Heart right ventricle (tissue), 16 donors: ENCODE results near the gene PSMG3. TPM values are rescaled to one million over a fixed set of nuclear protein-coding genes. Genes with fewer than 3 reads are reported as not detected.

Experiments used
- ATAC-seq, 8 donors: fragments of 200-7000 bp; cut with Tn5 transposase; one replicate each; pipeline ENCODE4 v1.9.1; 2020; ENCODE audit warnings: mild to moderate bottlenecking in 8 of 8, moderate library complexity in 8 of 8, moderate number of reproducible peaks in 1 of 8
- DNase-seq, 2 donors: peaks; one replicate each; pipeline ENCODE4 v3.0.0-alpha.2; 2020
- H3K27ac ChIP-seq, 10 donors: fragments of 200-600 bp; sonication (generic) in 2 of 10; one replicate each; pipeline versions ENCODE4 v1.5.0 to v1.8.0; 2020 to 2022; ENCODE audit warnings: mild to moderate bottlenecking in 3 of 10
- H3K27me3 ChIP-seq, 7 donors: fragments of 200-600 bp; one replicate each; pipeline ENCODE4 v1.8.0; 2021 to 2022; ENCODE audit warnings: mild to moderate bottlenecking in 2 of 7
- H3K36me3 ChIP-seq, 9 donors: fragments of 200-600 bp; sonication (generic) in 1 of 9; one replicate each; pipeline versions ENCODE4 v1.5.0 to v1.8.0; 2020 to 2022; ENCODE audit warnings: mild to moderate bottlenecking in 2 of 9
- H3K4me1 ChIP-seq, 9 donors: fragments of 200-600 bp; sonication (generic) in 1 of 9; one replicate each; pipeline versions ENCODE4 v1.5.0 to v1.8.0; 2020 to 2022; ENCODE audit warnings: mild to moderate bottlenecking in 4 of 9
- H3K4me3 ChIP-seq, 10 donors: fragments of 200-600 bp; sonication (generic) in 2 of 10; one replicate each; pipeline versions ENCODE4 v1.5.0 to v1.8.0; 2020 to 2022; ENCODE audit warnings: mild to moderate bottlenecking in 7 of 10, moderate library complexity in 2 of 10
- H3K9me3 ChIP-seq, 11 donors: fragments of 200-600 bp in 10 of 11; sonication (generic) in 2 of 11; one replicate each; pipeline versions ENCODE4 v1.5.0 to v1.8.0; 2013 to 2022; ENCODE audit warnings: mild to moderate bottlenecking in 2 of 11, control low read depth in 1 of 11, moderate library complexity in 1 of 11
- CTCF ChIP-seq, 9 donors: fragments of 200-600 bp; sonication (generic) in 2 of 9; IDR thresholded peaks; one replicate each; pipeline versions ENCODE4 v1.5.0 to v1.8.0; 2021 to 2022; ENCODE audit warnings: antibody characterized with exemption in 9 of 9, mild to moderate bottlenecking in 5 of 9, moderate library complexity in 1 of 9
- WGBS, 2 donors: extraction: QIAGEN DNeasy Blood & Tissue Kit; methylation state at CpG; one replicate each; pipeline ENCODE4 v1.1.7; 2013; ENCODE audit warnings: inconsistent platforms in 1 of 2; 5-methylcytosine and 5-hydroxymethylcytosine counted together
- intact Hi-C, 10 donors: fragments of 100-400 bp; cut with DNase I; formaldehyde crosslinking; loops; one replicate each; pipeline versions ENCODE4 v1.11.1 to v1.14.2; 2022
- polyA plus RNA-seq, 2 donors: library from polyadenylated mRNA; stranded (reverse); fragments of 200-250 nt; gene quantifications; one replicate each; pipeline ENCODE4 v1.2.3, GENCODE V29; 2013
- total RNA-seq, 10 donors: library from RNA; stranded (reverse); fragmentation: NEBNext Ultra II Directional in 3 of 10; extraction: Animal tissue kit (Norgen Biotek cat#: 25700) in 3 of 10; gene quantifications; one replicate each; pipeline versions ENCODE4 v1.2.1 to v1.2.4, GENCODE V29; 2021 to 2023
- donor health status: Arrhythmogenic right ventricular cardiomyopathy.
- donor health status: ischemic (EF 13 %, LVEDD 7.1; RV severe dilation, severe dysfunction).
- donor health status: healthy with polysubstance abuse.
- donor health status: DM: no; HTN: yes; CAD: no.
- donor health status: DM: no; HTN: no; CAD: no.
- donor health status: ischemic (EF 25% LVEDD 6.9; RV normal size, moderate dysfunction).
- donor health status: ischemic (EF 25% LVEDD 5.7; RV mildly dilated, moderate dysfunction).
- donor health status: healthy.
- donor health status: DM: yes; HTN: yes; CAD: no.
- donor health status: Ischemic cardiomyopathy.
- donor health status: ischemic (EF 35%, LVEDD 5.7; RV mildly dilated, moderate dysfunction).
- donor health status: nonischemic (EF 11% LVEDD 7.7; RV severe dilation, severe dysfunction).
- donor health status: DM: yes; HTN: yes; CAD: no.
- donor health status: PGD.
- donor health status: ischemic (EF 29% LVEDD 5.4; RV normal size, mild dysfunction).
- donor health status: nonischemic (EF 23%, LVEDD 6.1; RV moderate dilation, normal function).

The PSMG3 gene
- total and polyA plus RNA-seq, 12 donors: 7.3 to 45.7 (median 12.0) TPM

- Histone ChIP-seq H3K9me3 (no peaks in the 10 kb centered on the region), H3K4me1 (peaks cover 17 to 59% (median 37%) of the 10 kb centered on the region in 9 donors), H3K4me3 (no peak overlapping the region), H3K36me3 (peaks cover 0 to 79% (median 23%) of the 10 kb centered on the region in 9 donors), H3K27me3 (no peaks in the 10 kb centered on the region), H3K27ac (peak overlapping the region in 6 of 10 donors; percentile 98 to 100 (median 99))
- intact Hi-C loops: loop anchor here in 1 of 10 donors (5.0 kb wide), 1 partner anchor 38 kb away; the partner anchor contains the start of gene INTS1
- DNase-seq (peak in 1 of 2 donors; percentile 21), ATAC-seq (no peak)
- WGBS, 2 donors: 93 to 94% methylated on average over 69 to 73 of the region's 73 CpGs
- no peak for TF ChIP-seq CTCF (IDR thresholded peaks at IDR 0.05)
Observed at GRCh38 chr7:1539882-1540775, 29.7 kb downstream of the PSMG3 start.

- ATAC-seq (no peak), DNase-seq (peak in 1 of 2 donors; percentile 24)
- Histone ChIP-seq H3K27me3 (no peaks in the 10 kb centered on the region), H3K4me3 (peak overlapping the region in 7 of 10 donors; percentile 39 to 69 (median 56)), H3K27ac (peak overlapping the region; percentile 92 to 100 (median 99)), H3K4me1 (peaks cover 17 to 64% (median 42%) of the 10 kb centered on the region in 9 donors), H3K9me3 (no peaks in the 10 kb centered on the region), H3K36me3 (peaks cover 0 to 78% (median 23%) of the 10 kb centered on the region in 9 donors)
- 73 to 76% methylated on average over 35 to 36 of the region's 36 CpGs for WGBS, 2 donors
- no peak for TF ChIP-seq CTCF (IDR thresholded peaks at IDR 0.05)
- intact Hi-C loops: loop anchor here in 1 of 10 donors (5.0 kb wide), 1 partner anchor 37 kb away; the partner anchor contains the start of gene INTS1
Observed at GRCh38 chr7:1539181-1539881, 30.5 kb downstream of the PSMG3 start.

GRCh38 chr7:1538544-1539180, 31.2 kb downstream of the PSMG3 start:
- intact Hi-C loops: loop anchor here in 1 of 10 donors (5.0 kb wide), 1 partner anchor 36 kb away; the partner anchor contains the start of gene INTS1
- peak overlapping the region; percentile 92 to 100 (median 99) for H3K27ac ChIP-seq
- no peaks in the 10 kb centered on the region for H3K27me3 ChIP-seq
- TF ChIP-seq CTCF (IDR thresholded peaks at IDR 0.05): no peak
- H3K36me3 ChIP-seq: peaks cover 0 to 72% (median 23%) of the 10 kb centered on the region in 9 donors
- H3K4me3 ChIP-seq: peak overlapping the region in 9 of 10 donors; percentile 39 to 69 (median 56)
- no peaks in the 10 kb centered on the region for H3K9me3 ChIP-seq
- DNase-seq (peak in 1 of 2 donors; percentile 12), ATAC-seq (peak in 1 of 8 donors; percentile 1)
- 44 to 61% methylated on average over 25 of the region's 25 CpGs for WGBS, 2 donors
- peaks cover 19 to 71% (median 48%) of the 10 kb centered on the region in 9 donors for H3K4me1 ChIP-seq
